Measurements from ENCODE around the gene CDH13.

DNA sequence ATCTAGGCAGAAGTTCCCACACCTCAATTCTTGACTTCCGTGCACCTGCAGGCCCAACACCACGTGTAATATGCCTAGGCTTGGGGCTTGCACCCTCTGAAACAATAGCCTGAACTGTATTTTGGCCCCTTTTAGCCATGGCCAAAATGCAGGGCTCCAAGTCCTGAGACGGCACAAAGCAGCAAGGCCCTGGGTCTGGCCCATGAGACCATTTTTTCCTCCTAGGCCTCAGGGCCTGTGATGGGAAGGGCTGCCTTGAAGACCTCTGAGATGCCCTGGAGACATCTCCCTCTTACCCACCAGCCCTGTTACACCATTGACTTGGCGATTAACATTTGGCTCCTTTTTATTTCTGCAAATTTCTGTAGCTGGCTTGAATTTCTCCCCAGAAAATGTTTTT lies 238.6 kb downstream of the CDH13 start:
- TF ChIP-seq TAF1 (IDR thresholded peaks at IDR 0.05; ENCODE audit: low read depth) = no peak
- TF ChIP-seq EP300 (conservative IDR thresholded peaks at IDR 0.05; ENCODE audit: poor library complexity, severe bottlenecking) = no peak
- TF ChIP-seq POLR2AphosphoS5 (IDR thresholded peaks at IDR 0.05) = no peak
- no peak for TF ChIP-seq CTCF (IDR thresholded peaks at IDR 0.05; ENCODE audit: poor library complexity, severe bottlenecking)

Measured in neural cell (in vitro differentiated cells).